ENCODE measurements around the gene CLIP1.

DNA sequence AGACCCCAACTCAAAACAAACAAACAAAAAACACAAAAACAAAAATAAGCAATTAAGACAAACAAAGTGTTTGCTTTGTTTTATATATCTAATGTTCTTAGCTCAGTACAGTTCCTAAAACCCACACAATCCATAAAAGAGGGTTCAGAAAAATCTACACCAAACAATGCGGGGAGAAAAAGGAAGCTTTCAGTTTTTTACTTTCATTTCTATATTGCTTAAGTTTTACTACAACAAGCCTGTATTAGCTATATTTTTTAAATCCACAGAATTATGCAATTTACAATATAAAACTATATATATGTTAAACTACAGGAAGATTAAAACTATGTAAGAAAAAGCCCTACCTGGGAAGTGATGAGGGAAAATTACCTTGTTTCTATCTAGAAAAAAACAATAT is 41.4 kb downstream of the CLIP1 start:
- no peak for TF ChIP-seq CTCF (optimal IDR thresholded peaks at IDR 0.05 in 1 of 3, IDR thresholded peaks at IDR 0.05 in 1 of 3, conservative IDR thresholded peaks at IDR 0.05 in 1 of 3; ENCODE audit: extremely low read depth in 1 of 3, insufficient read depth in 2 of 3, low read length in 3 of 3)
- no peak for TF ChIP-seq EZH2 (IDR thresholded peaks at IDR 0.05; ENCODE audit: low read length)
